GM19372 (cell line): ENCODE data around the gene FGF18.

Experiments
- ATAC-seq: cut with Tn5 transposase; IDR thresholded peaks from one replicate; pipeline ENCODE4 v1.9.1; 2021; ENCODE audit warnings: mild to moderate bottlenecking, low read depth, moderate library complexity; ENCODE audit not compliant: unreplicated experiment

FGF18 gene

DNA sequence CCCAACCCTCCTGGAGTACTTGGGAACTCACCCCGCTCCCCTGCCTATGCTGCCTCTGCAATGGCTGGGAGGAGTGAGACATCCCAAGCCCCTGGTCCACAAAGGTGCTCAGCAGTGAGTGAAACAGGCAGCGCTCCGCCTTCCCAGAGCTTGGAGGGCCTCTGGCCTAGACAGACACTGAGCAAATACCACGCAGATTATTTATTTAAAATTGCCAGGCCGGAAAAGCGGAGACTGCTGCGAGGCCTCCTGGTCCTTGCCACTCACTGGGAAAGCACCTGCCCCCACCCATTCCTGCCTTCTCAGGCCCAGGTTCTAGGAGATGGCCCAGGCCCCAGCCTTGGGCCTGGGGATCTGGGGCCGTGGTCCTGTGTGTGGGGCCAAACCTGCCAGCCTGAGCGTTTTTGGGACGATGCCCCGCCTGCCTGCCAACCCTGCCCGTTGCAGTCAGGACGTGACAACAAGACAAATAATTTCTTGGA lies 17.4 kb downstream of the FGF18 start:
- ATAC-seq: no peak

DNA sequence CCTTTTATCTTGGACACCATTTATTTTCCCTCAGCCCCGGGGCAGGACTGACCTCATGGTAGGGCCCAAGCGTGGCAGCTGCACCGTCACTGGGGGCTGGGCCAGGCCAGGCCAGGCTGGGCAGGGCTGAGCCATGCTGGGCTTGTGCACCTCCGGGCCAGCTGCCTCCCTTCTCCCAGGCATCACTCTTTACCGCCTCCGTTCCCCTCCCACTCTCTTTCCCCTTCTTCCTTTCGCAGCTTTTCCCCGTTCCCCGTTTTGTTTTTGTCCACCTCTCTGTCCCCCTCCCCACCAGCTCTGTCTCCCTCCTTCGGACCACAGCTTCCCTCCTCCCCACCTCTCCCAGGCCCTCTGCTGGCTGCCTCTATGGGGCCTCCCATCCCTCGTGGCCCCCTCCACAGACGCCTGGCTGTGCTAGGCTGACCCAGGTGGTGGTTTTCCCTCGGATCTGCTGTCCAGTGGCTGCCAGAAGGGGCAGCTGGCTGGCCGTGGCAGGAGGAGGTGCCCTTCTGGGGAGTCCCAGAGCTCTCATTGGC lies 17.9 kb downstream of the FGF18 start:
- no peak for ATAC-seq

DNA sequence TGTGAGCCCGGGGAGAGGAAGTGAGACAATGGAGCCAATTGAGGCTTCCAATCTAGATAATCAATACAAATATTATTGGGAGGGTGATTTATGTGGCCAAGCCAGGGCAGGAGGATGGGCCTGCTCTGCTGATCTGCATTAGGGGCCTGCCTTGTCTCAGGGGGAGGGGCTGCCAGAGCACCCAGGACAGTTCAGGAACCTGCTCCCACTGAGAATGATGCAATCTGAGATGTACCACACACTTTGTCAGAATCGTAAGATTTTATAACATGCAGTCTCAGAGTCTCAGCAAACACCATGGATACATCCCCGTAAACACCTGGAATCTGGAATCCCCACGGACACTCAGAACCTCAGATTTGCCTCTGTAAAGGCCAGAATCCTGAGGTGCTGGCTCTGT lies 19.3 kb downstream of the FGF18 start:
- ATAC-seq: no peak

DNA sequence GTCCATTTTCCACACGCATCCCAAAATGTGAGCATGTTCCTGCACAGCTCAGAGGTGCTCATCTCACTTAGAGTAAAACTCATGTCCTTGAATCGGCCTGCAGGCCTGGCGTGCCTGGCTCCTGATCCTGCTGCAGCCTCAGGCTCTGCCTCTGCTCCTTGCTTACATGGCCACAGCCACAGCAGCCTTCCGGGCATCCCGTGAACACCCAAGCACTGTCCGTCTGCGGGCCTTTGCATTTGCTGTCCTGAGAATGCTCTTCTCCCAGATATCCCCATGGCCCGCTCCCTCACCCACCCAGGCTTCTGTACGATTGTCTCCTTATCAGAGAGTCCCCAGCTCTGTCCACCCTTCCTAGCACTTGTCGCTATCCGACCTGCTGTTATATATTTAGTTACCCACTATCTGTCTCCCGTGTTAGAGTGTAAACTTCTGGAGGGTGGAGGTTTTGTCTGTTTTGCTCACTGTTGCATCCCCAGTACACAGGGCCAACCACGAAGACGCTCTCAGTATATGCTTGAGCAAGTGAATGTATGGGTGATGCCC lies 21.9 kb downstream of the FGF18 start:
- ATAC-seq: no peak

DNA sequence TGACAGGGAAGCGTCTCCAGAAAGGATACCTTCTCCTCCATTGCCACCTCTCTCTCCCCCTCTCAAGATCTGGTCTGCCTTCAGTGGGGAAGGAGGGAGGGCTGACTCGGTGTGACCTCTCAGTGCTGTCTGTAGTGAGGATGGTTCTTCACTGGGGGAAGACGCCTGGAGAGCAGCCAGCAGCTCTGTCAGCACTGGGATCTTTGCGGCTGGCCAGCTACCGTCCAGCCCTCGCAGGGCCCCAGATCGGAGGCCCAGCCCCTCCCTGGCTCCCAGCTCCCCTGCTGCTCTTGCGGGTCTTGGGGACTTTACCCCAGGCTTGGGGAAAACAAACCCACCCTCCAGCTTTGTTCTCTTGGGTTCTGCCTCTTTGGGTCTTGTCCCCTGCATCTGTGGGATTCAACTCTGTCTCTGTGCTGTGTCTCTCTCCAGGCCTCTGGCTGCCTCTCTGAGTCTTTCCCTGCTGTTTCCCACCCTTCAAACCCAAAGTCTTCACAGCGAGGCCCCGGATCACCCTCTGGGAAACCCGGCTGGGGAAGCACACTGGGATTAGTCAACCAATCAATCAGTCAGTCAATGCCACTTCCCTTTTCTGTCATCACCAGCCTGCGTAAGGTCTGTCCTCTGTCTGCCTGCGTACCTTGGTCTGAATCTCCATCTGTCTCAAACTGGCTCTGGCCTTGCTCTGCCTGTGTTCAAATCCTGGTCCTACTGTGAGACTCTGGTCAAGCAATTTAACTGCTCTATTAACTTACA lies 23.0 kb downstream of the FGF18 start:
- no peak for ATAC-seq

DNA sequence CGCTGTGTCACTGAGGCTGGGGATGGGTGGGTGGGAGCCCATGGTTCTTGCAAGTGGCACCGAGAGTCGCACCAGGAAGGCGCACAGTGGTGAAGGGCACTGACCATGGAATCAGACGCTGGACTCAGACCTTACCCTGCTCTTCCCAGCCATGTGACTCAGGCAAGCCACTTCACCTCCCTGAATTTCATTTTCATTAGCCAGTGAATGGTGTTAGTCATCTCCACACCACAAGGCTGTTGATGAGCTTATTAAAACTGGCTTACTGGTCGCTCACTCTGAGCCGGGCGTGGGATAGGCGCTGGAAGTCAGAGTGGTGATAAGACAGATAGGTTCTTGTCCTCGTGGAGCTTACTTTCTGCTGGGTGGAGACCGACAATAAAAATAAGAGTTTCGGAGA lies 25.1 kb downstream of the FGF18 start:
- ATAC-seq: no peak

DNA sequence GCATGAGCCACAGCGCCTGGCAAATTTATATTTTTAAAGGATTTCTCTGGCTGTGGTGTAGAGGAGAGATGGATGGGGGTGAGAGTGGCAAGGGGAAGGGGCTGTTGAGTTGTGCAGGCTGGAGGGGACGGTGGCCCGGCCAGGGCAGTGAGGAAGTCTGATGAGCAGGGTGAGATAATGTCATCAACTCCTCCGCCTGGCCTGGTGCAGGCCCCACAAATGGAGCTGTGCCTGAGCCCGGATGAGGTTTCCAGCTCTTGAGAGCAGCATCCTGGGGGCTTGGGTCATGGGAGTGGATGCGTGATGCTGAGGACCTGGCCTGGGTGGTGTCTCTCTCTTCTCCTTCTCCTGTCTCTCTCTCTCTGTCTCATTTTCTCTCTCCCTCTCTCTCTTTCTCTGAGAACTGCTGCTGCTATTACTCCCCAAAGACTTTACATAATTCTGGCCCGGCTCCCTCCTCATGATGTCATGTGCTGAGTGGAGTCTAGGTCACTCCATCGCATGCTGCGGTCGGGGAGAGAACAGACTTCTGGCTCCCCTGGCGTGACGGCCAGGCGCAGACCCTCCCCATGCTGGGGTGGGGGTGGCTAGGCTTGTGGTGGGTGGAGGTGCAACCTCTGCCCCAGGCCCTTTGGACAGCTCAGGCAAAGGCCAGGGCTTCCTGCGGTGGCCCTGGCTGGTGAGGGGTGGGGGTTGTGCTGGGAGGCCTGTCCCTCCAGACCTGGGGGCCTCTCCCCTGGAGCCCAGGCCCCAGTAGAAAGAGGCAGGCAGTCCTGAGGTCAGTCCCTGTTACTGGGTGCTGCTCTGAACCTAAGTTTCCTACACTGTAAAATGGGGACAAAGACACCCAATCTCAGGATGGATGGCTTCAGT lies 26.4 kb downstream of the FGF18 start:
- ATAC-seq: no peak

DNA sequence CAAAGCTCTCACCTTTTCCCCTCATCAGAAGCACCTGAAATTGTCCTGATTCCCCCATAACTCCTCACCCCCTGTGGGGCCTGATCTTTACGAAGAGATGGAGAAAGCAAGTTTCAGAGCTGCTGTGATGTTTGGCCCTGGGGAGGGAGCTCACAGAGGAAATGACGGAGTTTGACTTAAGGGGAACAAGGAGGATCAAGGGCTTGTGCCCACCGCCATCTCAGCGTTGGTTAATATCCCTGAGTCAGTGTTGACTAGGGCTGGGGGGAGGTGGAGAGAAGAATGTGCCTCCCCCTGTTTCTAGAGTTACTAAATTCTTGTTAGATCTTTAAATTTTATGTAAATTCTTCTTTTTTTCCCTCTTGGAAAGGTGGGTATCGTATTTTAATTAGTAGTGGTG lies 27.8 kb downstream of the FGF18 start:
- no peak for ATAC-seq

DNA sequence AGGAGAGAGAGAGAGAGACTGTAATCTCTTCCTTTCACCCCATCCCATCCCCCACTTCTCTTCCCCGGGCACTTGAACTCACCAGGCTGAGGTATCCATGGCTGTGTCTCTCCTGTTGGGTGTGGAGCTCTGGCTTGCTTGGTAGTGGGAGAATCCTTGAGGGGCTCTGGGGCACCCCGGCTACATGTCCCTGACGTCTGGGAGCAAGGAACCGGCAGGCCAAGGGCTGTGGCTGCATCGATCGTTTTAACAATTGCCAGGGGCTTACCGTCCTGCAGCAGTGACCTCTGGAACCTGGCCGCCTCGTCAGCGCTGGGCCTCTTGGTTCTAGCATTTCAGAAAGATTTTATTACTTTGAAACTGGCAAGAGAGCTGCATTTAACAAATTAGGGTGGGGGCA lies 30.0 kb downstream of the FGF18 start:
- no peak for ATAC-seq

DNA sequence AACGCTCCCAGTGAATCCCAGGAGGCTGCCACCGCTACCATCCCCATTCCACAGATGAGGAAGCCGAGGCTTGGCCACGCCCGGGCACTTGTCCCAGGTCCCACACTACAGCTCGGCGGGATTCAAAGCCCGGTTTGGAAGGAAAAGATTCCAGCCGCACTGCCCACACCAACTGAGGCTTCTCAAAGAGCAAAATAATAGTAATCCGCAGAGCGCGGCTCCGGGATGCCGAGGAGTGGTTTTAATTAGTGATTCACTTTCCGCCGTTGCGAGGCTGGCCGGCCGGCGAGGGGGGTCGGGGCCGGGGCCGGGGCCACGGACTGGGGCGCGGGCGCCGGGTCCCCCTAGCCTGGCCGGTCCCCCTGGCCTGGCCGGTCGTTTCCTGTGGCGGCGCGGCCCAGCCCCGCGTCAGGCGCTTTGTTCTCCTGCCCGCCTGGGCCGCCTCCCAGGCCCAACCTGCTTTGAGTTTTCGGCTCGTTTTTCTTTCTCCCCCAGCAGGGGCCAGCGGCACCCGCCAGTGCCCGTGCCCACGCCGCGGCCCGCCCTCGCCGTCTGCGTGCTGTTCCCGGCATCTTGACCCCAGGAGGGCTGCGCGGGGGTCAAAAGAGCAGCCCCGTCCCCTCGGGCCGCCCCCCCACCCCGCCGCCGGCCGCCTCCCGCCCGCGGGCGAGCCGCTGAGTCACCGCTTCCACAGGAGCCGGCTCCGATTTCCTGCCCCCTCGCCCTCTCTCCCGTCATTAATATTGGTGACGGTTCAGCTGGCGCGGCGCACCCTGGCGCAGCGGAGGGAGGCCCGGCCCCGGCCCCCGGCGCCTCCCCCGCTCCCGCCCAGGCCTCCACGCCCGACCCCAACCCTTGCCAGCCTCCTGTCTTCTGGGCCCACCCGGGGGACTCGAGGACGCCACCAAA lies 31.2 kb downstream of the FGF18 start:
- ATAC-seq: no peak

DNA sequence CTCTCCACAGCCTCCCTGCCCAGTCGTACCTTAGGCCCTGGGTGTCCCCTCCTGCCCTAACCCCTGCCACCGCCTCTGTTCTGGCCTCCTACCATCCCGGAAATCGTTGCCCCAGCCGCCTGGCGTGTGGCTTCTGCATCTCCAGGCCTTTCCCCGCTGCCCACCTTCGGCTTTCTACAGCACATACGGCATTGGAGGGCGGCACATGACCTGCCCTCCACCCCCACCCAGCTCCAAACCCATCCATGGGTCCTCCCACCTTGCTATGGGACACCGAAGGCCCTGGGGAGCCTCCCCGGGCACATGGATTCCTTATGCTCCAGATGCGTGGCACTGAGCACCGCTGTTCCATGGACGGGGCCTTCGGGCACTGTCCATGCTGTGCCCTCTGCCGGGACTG lies 32.0 kb downstream of the FGF18 start:
- no peak for ATAC-seq

DNA sequence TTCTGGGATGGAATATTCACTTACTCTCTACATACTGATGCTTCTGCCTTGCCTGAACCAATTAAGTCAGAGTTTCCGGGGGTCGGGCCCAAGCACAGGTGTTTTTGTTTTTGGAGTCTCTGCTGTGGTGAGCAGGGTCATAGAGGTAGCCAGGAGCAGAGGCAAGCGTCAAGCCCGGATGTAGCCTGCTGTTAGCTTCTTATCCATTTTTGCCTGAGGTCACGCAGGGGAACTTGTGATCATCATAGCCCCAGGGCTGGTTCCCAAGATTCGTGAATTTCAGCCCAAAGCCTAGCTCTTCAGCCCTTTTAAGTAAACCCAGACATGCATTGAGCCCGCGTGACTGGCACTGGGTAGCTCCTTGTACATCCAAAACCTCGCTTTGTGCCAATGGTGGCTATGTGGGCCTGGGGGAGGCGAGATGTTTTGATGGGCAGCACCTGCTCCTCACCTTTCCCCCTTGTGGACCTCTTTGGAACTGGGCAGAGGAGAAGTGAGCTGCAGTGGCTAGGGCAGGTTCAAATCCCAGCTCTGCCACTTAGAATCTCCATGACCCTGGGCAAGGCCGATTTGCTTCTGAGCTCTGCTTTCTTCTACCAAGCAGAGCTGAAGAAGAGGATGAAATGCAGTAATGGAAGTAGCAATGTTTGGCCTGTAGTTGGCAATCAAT lies 33.7 kb downstream of the FGF18 start:
- ATAC-seq: no peak

DNA sequence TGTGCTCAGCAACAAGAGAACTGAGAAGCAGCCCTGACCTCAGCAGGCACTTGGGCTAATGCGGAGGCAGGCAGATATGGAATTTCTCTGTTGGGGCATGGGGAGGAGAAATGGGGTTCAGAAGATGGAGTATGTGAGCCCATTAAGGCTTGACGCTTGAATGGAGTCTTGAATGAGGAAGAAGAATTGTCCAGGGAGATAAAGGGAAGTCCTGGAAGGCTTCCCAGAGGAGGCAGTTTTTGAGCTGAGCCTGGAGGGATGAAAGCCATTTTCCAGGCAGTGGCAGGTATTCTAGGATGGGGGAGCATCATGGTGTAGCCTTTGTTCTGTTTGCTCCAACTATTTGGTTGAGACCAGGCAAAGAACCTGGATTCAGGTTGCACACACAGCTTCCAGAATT lies 34.5 kb downstream of the FGF18 start:
- ATAC-seq: no peak

DNA sequence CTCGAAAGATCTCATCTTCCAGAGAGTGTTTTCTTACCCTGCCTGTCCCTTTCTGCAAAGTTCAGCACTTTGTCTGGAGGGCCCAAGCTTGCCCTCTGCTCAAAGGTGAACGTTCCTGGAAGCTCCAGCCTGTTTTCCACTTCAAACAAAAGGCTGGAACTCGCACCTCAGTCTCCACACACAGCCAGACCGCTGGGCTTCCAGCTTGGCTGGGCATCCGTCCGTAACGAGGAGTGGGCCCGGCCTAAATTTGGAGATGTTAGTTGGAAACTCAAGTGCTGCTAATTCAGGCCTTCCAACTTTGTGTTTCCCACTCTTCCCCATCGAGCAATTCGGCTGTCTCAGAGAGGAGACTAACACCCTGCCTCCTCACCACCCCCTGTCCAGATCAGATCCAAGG lies 35.1 kb downstream of the FGF18 start:
- ATAC-seq: no peak

DNA sequence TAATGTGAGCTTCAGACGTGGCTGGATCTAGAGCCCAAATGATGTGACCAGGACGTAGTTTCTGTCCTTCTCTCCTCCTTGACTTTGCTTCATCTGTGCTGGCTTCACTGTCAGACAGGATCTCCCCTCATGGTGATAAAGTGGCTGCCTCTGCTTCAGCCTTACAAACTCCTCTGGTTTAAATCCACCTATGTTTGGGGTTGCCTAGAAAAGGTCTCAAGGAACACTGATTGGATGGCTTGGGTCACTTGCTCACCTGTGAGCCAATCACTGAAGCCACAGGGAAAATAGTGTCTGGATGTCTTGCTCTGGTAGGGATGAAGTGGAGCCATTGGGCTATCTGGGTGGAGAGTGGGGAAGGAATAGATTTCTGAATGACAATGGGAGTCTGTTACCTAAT lies 36.1 kb downstream of the FGF18 start:
- ATAC-seq: no peak

DNA sequence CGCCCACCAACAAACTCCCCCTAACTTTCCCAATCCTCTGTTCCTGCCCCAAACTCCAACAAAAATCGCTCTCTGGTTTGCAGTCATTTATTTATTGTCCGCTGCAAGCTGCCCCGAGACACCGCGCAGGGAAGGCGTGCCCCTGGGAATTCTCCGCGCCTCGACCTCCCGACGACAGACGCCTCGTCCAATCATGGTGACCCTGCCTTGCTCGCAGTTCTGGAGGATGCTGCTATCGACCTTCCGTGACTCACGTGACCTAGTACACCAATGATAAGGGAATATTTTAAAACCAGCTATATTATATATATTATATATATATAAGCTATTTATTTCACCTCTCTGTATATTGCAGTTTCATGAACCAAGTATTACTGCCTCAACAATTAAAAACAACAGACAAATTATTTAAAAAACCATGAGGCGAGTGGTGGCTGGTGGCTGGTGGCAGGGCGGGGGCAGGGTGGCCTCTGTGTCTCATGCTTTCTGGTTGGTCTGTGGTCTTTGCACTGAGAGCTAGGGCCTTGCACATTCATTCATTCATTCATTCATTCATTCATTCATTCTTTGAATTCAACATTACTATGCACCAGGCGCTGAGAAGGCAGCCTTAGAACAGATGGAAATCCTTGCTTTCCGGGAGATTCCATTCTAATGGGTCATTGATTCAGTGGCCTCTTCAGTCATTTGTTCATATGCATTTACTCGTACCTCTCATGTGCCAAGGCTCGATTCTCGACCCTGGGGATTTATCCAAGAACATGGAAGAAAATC lies 37.9 kb downstream of the FGF18 start:
- ATAC-seq: no peak

DNA sequence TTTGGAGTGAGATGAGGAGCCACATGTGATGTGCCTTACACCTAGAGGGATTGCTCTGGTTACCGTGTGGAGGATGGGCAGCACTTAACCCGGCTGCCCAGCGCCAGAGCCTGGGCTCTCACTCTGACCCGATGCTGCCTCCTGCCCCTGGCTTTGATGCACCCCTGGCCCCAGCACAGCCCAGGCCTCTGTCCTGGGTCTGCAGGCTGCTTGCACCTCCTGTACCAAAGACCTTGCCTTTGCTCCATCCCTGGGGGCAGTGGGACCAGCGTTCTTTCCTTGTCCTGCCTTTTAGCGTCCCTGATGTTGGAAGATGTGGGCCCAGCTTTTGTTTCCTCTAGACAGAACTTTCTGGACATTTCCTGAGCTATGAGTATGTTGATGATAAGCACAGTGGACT lies 40.4 kb downstream of the FGF18 start:
- no peak for ATAC-seq

DNA sequence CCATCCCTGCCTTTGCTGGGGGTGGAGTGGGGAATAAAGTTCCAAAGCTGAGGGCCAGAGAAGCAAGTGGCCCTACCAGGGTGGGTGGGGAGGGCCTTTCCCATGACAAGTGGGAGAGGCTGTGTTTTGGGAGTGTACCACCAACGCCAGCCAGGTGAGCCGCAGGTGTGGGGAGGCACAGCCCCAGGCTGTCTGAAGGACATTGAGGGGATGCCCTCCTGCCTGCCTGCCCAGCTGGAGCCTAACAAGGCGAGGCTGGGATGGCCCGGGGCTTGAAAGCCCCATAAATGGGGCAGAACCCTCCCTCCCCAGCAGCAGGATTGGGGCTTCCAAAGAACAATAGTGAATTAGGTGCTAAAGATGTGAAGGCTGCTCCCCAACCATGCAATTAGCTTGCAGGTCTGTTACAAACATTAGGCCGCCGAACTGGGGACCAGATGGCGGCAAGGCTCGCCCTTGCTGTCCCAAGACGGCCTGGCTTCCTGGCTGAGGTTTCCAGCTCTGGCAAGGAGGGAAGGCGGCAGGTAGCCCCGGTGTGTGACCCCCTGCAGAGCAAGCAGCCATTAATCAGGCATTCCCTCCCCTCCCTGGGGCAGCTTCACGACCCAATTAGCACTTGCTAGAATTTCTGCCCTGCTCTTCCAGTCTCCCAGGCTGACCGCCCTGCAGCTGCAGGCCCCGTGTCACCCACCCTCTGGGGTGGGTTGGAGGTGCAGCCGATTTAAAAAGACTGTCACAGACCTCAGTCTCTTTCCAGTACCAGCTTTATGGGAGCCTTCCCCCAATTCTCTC lies 42.9 kb downstream of the FGF18 start:
- no peak for ATAC-seq
